NCI-H82 treated with DMSO at 0.1 percent for 48 hours (cell line): ENCODE data around the gene MAEA.
A peak's percentile ranks its signal among the peaks of the same experiment; 100 is the strongest.
"Not testable (repeated sequence)": the region's sequence is repeated elsewhere in the genome, so short reads cannot be mapped to it uniquely, and the experiment has no call there.

Source experiments
- DNase-seq: peaks from one replicate; lab custom pipeline; 2025; ENCODE audit not compliant: unreplicated experiment; lab: John Stamatoyannopoulos, UW

The MAEA gene

GRCh38 chr4:1333256-1333655 lies 43.6 kb downstream of the MAEA start:
- DNase-seq: no peak

- DNase-seq: not testable (repeated sequence)
Observed at GRCh38 chr4:1333851-1334578, 44.3 kb downstream of the MAEA start.

GRCh38 chr4:1334579-1334895 lies 44.8 kb downstream of the MAEA start:
- DNase-seq: no peak

- DNase-seq: not testable (repeated sequence)
Observed at GRCh38 chr4:1335193-1335883, 45.6 kb downstream of the MAEA start.

GRCh38 chr4:1336088-1336491 lies 46.4 kb downstream of the MAEA start:
- DNase-seq: no peak

- no peak for DNase-seq
Observed at GRCh38 chr4:1337376-1337831, 47.7 kb downstream of the MAEA start.

GRCh38 chr4:1337951-1338751 lies 48.5 kb downstream of the MAEA start:
- no peak for DNase-seq

- no peak for DNase-seq
Observed at GRCh38 chr4:1338752-1339414, 49.2 kb downstream of the MAEA start.

GRCh38 chr4:1339489-1339888 lies 49.8 kb downstream of the MAEA start:
- no peak for DNase-seq

GRCh38 chr4:1340181-1340747 lies 50.6 kb downstream of the MAEA start:
- DNase-seq: no peak

GRCh38 chr4:1340861-1341260 lies 51.2 kb downstream of the MAEA start:
- no peak for DNase-seq

GRCh38 chr4:1342003-1342402 lies 52.3 kb downstream of the MAEA start:
- DNase-seq: no peak

GRCh38 chr4:1344696-1345095 lies 55.0 kb downstream of the MAEA start:
- DNase-seq: no peak

- no peak for DNase-seq
Observed at GRCh38 chr4:1345903-1346780, 56.5 kb downstream of the MAEA start.

GRCh38 chr4:1346781-1347409 lies 57.2 kb downstream of the MAEA start, which contains the start of gene UVSSA:
Gene UVSSA, plus strand, starts transcription at chr4:1347208. Its CDS starts 884 bp downstream, at chr4:1348092.
- peak; percentile 95 for DNase-seq

GRCh38 chr4:1347410-1347864 lies 57.7 kb downstream of the MAEA start:
- DNase-seq: no peak

- no peak for DNase-seq
Observed at GRCh38 chr4:1348014-1348513, 58.4 kb downstream of the MAEA start.

GRCh38 chr4:1348746-1349145 lies 59.1 kb downstream of the MAEA start:
- DNase-seq: no peak
